ENCODE data around the gene GPBP1.
A peak's percentile ranks its signal among the peaks of the same experiment; 100 is the strongest.
"Not testable (repeated sequence)": the region's sequence is repeated elsewhere in the genome, so short reads cannot be mapped to it uniquely, and the experiment has no call there.

Gene GPBP1

GRCh38 chr5:57177479-57178156 is 3.8 kb downstream of the GPBP1 start:
- DNase-seq, result no peak

- DNase-seq, result not testable (repeated sequence)
These were observed 4.4 kb downstream of the GPBP1 start for GRCh38 chr5:57178238-57178637.

GRCh38 chr5:57179262-57180200 is 5.7 kb downstream of the GPBP1 start:
- no peak for DNase-seq

- DNase-seq, result no peak
These were observed 7.3 kb downstream of the GPBP1 start for GRCh38 chr5:57181154-57181553.

GRCh38 chr5:57184322-57184721 is 10.5 kb downstream of the GPBP1 start:
- peak; percentile 37 for DNase-seq

- no peak for DNase-seq
These were observed 11.5 kb downstream of the GPBP1 start for GRCh38 chr5:57185313-57185712.

GRCh38 chr5:57186194-57186593 is 12.3 kb downstream of the GPBP1 start:
- peak; percentile 58 for DNase-seq

GRCh38 chr5:57187977-57188376 is 14.1 kb downstream of the GPBP1 start:
- DNase-seq, result not testable (repeated sequence)

- no peak for DNase-seq
These were observed 15.7 kb downstream of the GPBP1 start for GRCh38 chr5:57189515-57189914.

- no peak for DNase-seq
These were observed 16.7 kb downstream of the GPBP1 start for GRCh38 chr5:57190593-57190992.

- DNase-seq, result no peak
These were observed 17.3 kb downstream of the GPBP1 start for GRCh38 chr5:57191163-57191562.

GRCh38 chr5:57191986-57192385 is 18.1 kb downstream of the GPBP1 start:
- DNase-seq, result no peak

- not testable (repeated sequence) for DNase-seq
These were observed 19.0 kb downstream of the GPBP1 start for GRCh38 chr5:57192832-57193231.

- DNase-seq, result no peak
These were observed 20.0 kb downstream of the GPBP1 start for GRCh38 chr5:57193757-57194413.

- no peak for DNase-seq
These were observed 20.8 kb downstream of the GPBP1 start for GRCh38 chr5:57194653-57195052.

GRCh38 chr5:57195060-57195459 is 21.2 kb downstream of the GPBP1 start:
- DNase-seq, result no peak

- no peak for DNase-seq
These were observed 26.0 kb downstream of the GPBP1 start for GRCh38 chr5:57199866-57200265.

- no peak for DNase-seq
These were observed 29.0 kb downstream of the GPBP1 start for GRCh38 chr5:57202811-57203210.

- DNase-seq, result no peak
These were observed 33.3 kb downstream of the GPBP1 start for GRCh38 chr5:57207007-57207653.

GRCh38 chr5:57207681-57208080 is 33.8 kb downstream of the GPBP1 start:
- DNase-seq, result no peak

GRCh38 chr5:57209316-57210040 is 35.6 kb downstream of the GPBP1 start:
- peak; percentile 66 for DNase-seq

GRCh38 chr5:57210633-57211032 is 36.8 kb downstream of the GPBP1 start:
- no peak for DNase-seq

All from hematopoietic multipotent progenitor cell treated with erythropoietin and hydrocortisone succinate and interleukin-3 and kit ligand, for 6 days (in vitro differentiated cells).